Brain microvascular endothelial cell (primary cell): Measurements from ENCODE around the gene PKP3.
A peak's percentile ranks its signal among the peaks of the same experiment; 100 is the strongest.

Experiments
- DNase-seq: peaks from one replicate; pipeline ENCODE4 v3.0.0-alpha.2; 2020
- H3K27ac ChIP-seq: fragments of 250-450 bp; sonication (Bioruptor Pico); 2 replicates; pipeline ENCODE4 v1.5.1; 2020; ENCODE audit warnings: mild to moderate bottlenecking, moderate library complexity
- H3K27me3 ChIP-seq: fragments of 250-450 bp; sonication (Bioruptor Pico); replicated peaks from 2 replicates; pipeline ENCODE4 v1.5.1; 2020; ENCODE audit warnings: mild to moderate bottlenecking
- H3K36me3 ChIP-seq: fragments of 250-450 bp; sonication (Bioruptor Pico); replicated peaks from 2 replicates; pipeline ENCODE4 v1.5.1; 2020; ENCODE audit warnings: mild to moderate bottlenecking
- H3K4me3 ChIP-seq: 2 replicates; pipeline ENCODE4 v1.5.1; 2011; ENCODE audit warnings: low read depth, mild to moderate bottlenecking, control low read depth, low read length, moderate library complexity
- CTCF ChIP-seq: IDR thresholded peaks from 2 replicates; pipeline ENCODE4 v1.5.1; 2011; ENCODE audit warnings: low read depth, mild to moderate bottlenecking, moderate library complexity, low read length, control low read depth, inconsistent platforms; ENCODE audit errors: missing control alignments
- in situ Hi-C: cut with HindIII; loops from 2 replicates; pipeline ENCODE4 v1.10.0; 2017; ENCODE audit warnings: low sequenced_read_pairs, low pct_ligation_motif_present

PKP3 gene

GRCh38 chr11:439315-440064 lies 45.5 kb downstream of the PKP3 start:
- Histone ChIP-seq H3K36me3 (no peaks in the 10 kb centered on the region), H3K4me3 (no peak overlapping the region), H3K27me3 (no peaks in the 10 kb centered on the region), H3K27ac (no peak overlapping the region)
- no peak for DNase-seq
- TF ChIP-seq CTCF = no peak
- in situ Hi-C loops = no loop called here

- TF ChIP-seq CTCF = peak; percentile 35
Observed at GRCh38 chr11:440065-441042, 46.3 kb downstream of the PKP3 start.

GRCh38 chr11:441043-441417 lies 47.0 kb downstream of the PKP3 start:
- no peaks in the 10 kb centered on the region for H3K36me3 ChIP-seq
- no peak overlapping the region for H3K4me3 ChIP-seq
- DNase-seq = no peak
- H3K27ac ChIP-seq = no peak overlapping the region
- no peak for TF ChIP-seq CTCF
- in situ Hi-C loops = no loop called here
- H3K27me3 ChIP-seq = no peaks in the 10 kb centered on the region

More at GRCh38 chr11:440065-441042, 46.3 kb downstream of the PKP3 start:
- Histone ChIP-seq H3K4me3 (no peak overlapping the region), H3K36me3 (no peaks in the 10 kb centered on the region), H3K27ac (no peak overlapping the region), H3K27me3 (no peaks in the 10 kb centered on the region)
- in situ Hi-C loops = no loop called here
- no peak for DNase-seq

GRCh38 chr11:441418-442274 lies 47.6 kb downstream of the PKP3 start, which contains the start of gene ANO9:
Gene ANO9 (minus strand): TSS chr11:442011. CDS start chr11:441926, 85 bp downstream.
- no peak for DNase-seq
- H3K27me3 ChIP-seq = no peaks in the 10 kb centered on the region

More at GRCh38 chr11:441418-442274, 47.6 kb downstream of the PKP3 start, which contains the start of gene ANO9:
- Histone ChIP-seq H3K36me3 (no peaks in the 10 kb centered on the region), H3K4me3 (no peak within 1 kb of the TSS), H3K27ac (no peak within 1 kb of the TSS)
- no peak for TF ChIP-seq CTCF
- in situ Hi-C loops = no loop called here
